ENCODE data around the gene TMEM232.

DNA sequence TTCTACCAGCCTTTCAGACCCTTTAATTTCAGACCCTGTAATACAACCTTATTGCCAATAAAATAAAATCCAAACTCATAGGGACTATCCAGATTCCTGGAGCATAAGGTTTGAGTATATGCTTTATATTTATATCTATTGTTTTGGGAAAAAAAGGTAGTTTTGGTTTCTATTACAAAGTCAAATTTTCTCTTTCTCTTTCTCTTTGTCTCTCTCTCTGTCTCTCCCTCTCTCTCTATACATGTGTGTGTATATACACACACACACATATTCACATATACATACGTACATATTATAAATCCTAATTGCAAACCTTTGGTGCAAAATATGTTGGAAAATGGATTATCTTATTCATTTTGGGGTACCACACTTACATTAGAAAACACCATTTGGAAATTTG is 39.0 kb downstream of the TMEM232 start:
- no peak for TF ChIP-seq POLR2A (IDR thresholded peaks at IDR 0.05)
- TF ChIP-seq, protein P1, sequence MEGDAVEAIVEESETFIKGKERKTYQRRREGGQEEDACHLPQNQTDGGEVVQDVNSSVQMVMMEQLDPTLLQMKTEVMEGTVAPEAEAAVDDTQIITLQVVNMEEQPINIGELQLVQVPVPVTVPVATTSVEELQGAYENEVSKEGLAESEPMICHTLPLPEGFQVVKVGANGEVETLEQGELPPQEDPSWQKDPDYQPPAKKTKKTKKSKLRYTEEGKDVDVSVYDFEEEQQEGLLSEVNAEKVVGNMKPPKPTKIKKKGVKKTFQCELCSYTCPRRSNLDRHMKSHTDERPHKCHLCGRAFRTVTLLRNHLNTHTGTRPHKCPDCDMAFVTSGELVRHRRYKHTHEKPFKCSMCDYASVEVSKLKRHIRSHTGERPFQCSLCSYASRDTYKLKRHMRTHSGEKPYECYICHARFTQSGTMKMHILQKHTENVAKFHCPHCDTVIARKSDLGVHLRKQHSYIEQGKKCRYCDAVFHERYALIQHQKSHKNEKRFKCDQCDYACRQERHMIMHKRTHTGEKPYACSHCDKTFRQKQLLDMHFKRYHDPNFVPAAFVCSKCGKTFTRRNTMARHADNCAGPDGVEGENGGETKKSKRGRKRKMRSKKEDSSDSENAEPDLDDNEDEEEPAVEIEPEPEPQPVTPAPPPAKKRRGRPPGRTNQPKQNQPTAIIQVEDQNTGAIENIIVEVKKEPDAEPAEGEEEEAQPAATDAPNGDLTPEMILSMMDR (IDR thresholded peaks at IDR 0.05) = no peak

Measured in lower leg skin (tissue), 3 donors.